ENCODE results near the gene LOXL3.

LOXL3 gene, protein sequence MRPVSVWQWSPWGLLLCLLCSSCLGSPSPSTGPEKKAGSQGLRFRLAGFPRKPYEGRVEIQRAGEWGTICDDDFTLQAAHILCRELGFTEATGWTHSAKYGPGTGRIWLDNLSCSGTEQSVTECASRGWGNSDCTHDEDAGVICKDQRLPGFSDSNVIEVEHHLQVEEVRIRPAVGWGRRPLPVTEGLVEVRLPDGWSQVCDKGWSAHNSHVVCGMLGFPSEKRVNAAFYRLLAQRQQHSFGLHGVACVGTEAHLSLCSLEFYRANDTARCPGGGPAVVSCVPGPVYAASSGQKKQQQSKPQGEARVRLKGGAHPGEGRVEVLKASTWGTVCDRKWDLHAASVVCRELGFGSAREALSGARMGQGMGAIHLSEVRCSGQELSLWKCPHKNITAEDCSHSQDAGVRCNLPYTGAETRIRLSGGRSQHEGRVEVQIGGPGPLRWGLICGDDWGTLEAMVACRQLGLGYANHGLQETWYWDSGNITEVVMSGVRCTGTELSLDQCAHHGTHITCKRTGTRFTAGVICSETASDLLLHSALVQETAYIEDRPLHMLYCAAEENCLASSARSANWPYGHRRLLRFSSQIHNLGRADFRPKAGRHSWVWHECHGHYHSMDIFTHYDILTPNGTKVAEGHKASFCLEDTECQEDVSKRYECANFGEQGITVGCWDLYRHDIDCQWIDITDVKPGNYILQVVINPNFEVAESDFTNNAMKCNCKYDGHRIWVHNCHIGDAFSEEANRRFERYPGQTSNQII

DNA sequence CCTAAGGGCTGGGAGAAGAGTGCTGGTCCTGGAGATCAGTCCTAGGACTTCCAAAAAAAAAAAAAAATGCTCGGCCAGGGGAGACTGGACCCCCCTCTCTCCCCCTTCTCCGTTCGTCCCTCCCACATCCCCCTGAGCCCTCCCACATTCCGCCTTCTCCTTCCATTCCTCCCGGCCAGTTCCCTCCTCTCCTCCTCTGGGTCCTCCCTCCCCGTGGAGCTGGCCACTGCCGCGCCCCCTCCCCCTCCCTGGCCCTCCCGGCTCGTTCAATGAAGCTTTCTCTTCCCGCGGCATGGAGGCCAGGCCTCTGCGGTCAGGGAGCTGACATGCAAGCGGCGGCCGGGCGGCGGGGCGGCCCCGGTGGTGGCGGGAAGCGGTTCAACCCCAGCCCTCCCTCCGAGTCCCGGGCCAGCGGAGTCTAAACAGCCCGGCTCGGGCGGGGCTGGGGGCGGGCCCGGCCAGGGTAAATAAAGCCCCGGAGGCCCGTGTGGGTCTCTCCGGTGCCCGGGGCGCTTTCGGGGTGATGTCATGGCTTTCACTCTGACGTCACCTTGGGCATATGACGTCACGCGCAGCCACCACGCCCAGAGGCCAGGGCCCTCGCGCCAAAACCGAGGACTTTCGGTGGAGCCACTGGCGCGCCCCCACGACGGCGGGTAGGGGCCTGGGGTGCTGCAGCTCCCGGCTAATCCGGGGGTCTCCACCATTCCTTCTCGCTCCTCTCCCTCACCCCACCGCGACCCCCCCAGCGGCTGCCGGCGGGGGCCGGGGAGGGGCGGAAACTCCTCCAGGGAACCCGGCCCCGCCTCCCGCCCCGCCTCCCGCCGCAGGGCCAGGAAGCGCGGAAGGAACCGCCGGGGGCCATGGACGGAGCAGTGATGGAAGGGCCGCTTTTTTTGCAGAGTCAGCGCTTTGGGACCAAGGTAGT is at the start of gene LOXL3, which contains the start of gene DOK1:
LOXL3 (minus strand) TSS at position 51 of the 928 bp plus-strand sequence. CDS start 1,308 bp downstream, outside the sequence.
DOK1 (plus strand) TSS at position 829 of the 928 bp plus-strand sequence; CDS start at position 864, 35 bp downstream.
- Histone ChIP-seq H3K4me3 (ENCODE audit: low read length) (peak within 1 kb of the TSS; percentile 87), H3K9me3 (ENCODE audit: control insufficient read depth, low read length) (no peaks in the 10 kb centered on the region), H3K4me1 (ENCODE audit: control insufficient read depth, insufficient read depth, low read length) (peaks cover 29% of the 10 kb centered on the region), H3K36me3 (ENCODE audit: control insufficient read depth, insufficient read depth, low read length, severe bottlenecking) (peaks cover 5% of the 10 kb centered on the region), H3K27me3 (replicated peaks; ENCODE audit: control insufficient read depth, insufficient read depth, low read length) (no peaks in the 10 kb centered on the region), H3K9ac (ENCODE audit: low read length) (peak within 1 kb of the TSS; percentile 87)
- peak; percentile 96 for DNase-seq (ENCODE audit: low read depth)

DNA sequence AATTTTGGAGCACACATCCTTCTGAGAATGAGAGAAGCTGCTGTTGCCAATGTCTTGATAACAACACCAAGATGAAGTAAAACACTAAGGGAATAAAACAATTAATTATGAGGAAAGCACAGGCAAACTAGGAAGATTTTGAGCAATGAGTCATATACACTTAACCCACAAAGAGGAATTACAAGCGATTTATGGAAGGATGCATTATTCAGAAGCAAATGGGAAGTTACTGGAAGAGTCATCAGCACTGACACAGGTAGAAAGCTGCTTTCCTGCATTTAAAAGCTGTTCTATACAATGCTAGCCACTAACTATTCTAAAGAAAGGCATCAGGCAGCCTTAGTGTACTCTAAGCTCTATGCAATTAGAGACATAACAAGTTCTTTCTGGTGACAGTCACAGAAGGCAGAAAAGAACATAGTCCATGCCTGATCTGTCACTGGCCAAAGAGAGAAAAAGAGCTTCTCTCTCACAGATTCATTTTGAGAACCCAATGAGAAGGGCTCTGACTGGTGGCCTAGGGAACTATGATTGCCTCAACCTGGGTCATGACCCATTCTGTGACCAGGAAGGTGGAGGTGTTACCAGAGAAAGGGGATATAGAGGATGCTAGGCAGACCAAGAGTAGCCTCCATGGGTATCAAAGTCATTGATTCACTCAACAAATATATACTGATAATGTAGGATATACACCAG is 49.0 kb upstream of the LOXL3 start:
- H3K4me3 ChIP-seq (ENCODE audit: low read length) = no peak overlapping the region
- H3K36me3 ChIP-seq (ENCODE audit: control insufficient read depth, insufficient read depth, low read length, severe bottlenecking) = no peaks in the 10 kb centered on the region
- peaks cover 33% of the 10 kb centered on the region for H3K27me3 ChIP-seq (replicated peaks; ENCODE audit: control insufficient read depth, insufficient read depth, low read length)
- peaks cover 11% of the 10 kb centered on the region for H3K4me1 ChIP-seq (ENCODE audit: control insufficient read depth, insufficient read depth, low read length)
- peak; percentile 28 for DNase-seq (ENCODE audit: low read depth)
- no peak overlapping the region for H3K9ac ChIP-seq (ENCODE audit: low read length)
- H3K9me3 ChIP-seq (ENCODE audit: control insufficient read depth, low read length) = no peaks in the 10 kb centered on the region

DNA sequence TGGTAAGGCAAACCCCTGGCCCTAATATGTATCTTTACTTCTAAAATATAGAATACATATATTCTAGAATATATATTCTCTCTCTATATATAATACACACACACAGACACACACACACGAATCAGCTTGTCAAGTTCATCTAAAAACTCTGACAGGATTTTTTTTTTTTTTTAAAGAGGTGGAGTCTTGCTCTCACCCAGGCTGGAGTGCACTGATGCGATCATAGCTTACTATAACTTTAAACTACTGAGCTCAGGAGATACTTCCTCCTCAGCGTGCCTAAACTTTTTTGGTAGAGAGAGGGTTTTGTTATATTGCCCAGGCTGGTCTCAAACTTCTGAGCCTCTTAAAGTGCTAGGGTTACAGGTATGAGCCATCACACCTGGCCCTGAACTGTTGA is 45.9 kb upstream of the LOXL3 start:
- peaks cover 30% of the 10 kb centered on the region for H3K27me3 ChIP-seq (replicated peaks; ENCODE audit: control insufficient read depth, insufficient read depth, low read length)
- DNase-seq (ENCODE audit: low read depth) = no peak
- peaks cover 11% of the 10 kb centered on the region for H3K4me1 ChIP-seq (ENCODE audit: control insufficient read depth, insufficient read depth, low read length)
- H3K36me3 ChIP-seq (ENCODE audit: control insufficient read depth, insufficient read depth, low read length, severe bottlenecking) = no peaks in the 10 kb centered on the region
- H3K9ac ChIP-seq (ENCODE audit: low read length) = no peak overlapping the region
- H3K4me3 ChIP-seq (ENCODE audit: low read length) = no peak overlapping the region
- H3K9me3 ChIP-seq (ENCODE audit: control insufficient read depth, low read length) = no peaks in the 10 kb centered on the region

DNA sequence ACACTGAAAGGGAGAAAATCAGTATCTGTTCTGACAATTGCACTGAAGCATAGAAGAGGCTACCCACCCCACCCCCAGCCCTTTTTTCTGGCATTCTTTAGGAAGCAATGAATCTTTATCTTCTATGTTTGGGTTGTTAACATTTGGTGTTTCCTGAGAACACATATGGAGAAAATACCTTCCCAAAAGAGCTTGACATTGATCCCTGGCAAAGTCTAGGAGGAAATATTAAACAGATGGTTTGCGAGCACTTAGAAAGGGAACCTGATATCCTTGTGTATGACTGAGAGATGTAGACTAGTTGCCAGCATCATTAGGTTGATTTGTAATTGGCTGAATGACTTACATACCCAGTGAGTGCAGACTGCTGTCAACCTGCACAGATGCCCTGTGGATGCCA is 43.7 kb upstream of the LOXL3 start:
- DNase-seq (ENCODE audit: low read depth) = no peak
- Histone ChIP-seq H3K36me3 (ENCODE audit: control insufficient read depth, insufficient read depth, low read length, severe bottlenecking) (no peaks in the 10 kb centered on the region), H3K9ac (ENCODE audit: low read length) (no peak overlapping the region), H3K4me1 (ENCODE audit: control insufficient read depth, insufficient read depth, low read length) (peaks cover 6% of the 10 kb centered on the region), H3K9me3 (ENCODE audit: control insufficient read depth, low read length) (no peaks in the 10 kb centered on the region), H3K27me3 (replicated peaks; ENCODE audit: control insufficient read depth, insufficient read depth, low read length) (peaks cover 13% of the 10 kb centered on the region), H3K4me3 (ENCODE audit: low read length) (no peak overlapping the region)

DNA sequence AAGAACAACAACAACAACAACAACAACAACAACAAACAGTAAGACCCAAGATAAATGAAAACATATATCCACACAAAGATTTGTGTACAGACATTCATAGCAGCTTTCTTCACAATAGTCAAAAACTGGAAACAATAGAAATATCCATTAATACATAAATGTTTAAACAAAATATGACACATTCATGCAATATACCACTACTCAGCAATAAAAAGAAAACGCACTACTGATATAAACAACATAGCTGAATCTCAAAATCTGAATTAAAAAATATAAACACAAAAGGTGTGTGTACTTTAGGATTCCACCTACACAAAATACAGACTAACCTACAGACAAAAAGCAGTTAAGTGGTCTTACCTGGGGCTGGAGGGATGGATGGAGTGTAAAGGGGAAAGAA is 42.8 kb upstream of the LOXL3 start:
- no peaks in the 10 kb centered on the region for H3K9me3 ChIP-seq (ENCODE audit: control insufficient read depth, low read length)
- no peaks in the 10 kb centered on the region for H3K36me3 ChIP-seq (ENCODE audit: control insufficient read depth, insufficient read depth, low read length, severe bottlenecking)
- no peaks in the 10 kb centered on the region for H3K4me1 ChIP-seq (ENCODE audit: control insufficient read depth, insufficient read depth, low read length)
- H3K4me3 ChIP-seq (ENCODE audit: low read length) = no peak overlapping the region
- H3K27me3 ChIP-seq (replicated peaks; ENCODE audit: control insufficient read depth, insufficient read depth, low read length) = peaks cover 13% of the 10 kb centered on the region
- no peak overlapping the region for H3K9ac ChIP-seq (ENCODE audit: low read length)
- DNase-seq (ENCODE audit: low read depth) = no peak

DNA sequence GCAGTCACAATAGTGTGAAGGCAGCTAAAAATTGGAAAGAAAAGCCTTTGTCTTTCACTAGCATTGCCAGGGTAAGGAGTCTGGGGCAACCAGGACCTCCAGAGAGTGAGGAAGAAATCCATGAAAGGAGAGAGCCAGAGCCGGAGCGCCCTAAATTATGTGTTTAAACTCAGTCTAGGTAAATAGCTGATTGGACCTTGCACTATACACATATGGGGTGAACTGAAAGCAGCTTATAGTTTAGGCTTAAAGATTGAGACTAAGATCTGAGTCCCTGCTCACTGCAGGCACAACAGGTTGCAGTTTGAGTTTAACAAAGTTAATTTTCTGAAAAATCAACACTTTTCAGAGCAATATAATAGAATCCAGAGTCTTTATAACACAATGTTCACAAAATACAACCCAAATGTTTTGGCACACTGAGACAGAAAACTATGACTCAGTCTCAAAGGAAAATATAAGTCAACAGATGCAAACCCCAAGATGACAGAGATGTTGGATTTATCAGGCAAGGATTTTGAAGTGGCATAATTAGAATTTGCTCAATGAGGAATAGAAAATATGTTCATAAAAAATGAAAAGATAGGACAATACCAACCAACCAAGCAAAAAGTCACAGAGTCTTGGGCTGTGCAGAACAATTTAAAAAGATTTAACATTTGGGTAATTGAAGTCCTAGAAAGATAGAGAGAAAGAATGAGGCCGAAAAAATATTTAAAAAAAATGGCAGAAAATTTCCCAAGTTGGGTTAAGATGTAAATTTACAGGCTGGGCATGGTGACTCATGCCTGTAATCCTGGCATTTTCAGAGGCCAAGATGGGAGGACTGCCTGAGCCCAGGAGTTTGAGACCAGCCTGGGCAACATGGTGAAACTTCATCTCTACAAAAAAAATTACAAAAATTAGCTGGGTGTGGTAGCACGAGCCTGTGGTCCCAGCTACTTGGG is 40.4 kb upstream of the LOXL3 start:
- DNase-seq (ENCODE audit: low read depth) = no peak
- Histone ChIP-seq H3K9me3 (ENCODE audit: control insufficient read depth, low read length) (no peaks in the 10 kb centered on the region), H3K9ac (ENCODE audit: low read length) (no peak overlapping the region), H3K27me3 (replicated peaks; ENCODE audit: control insufficient read depth, insufficient read depth, low read length) (peaks cover 7% of the 10 kb centered on the region), H3K4me3 (ENCODE audit: low read length) (no peak overlapping the region), H3K36me3 (ENCODE audit: control insufficient read depth, insufficient read depth, low read length, severe bottlenecking) (no peaks in the 10 kb centered on the region), H3K4me1 (ENCODE audit: control insufficient read depth, insufficient read depth, low read length) (no peaks in the 10 kb centered on the region)

DNA sequence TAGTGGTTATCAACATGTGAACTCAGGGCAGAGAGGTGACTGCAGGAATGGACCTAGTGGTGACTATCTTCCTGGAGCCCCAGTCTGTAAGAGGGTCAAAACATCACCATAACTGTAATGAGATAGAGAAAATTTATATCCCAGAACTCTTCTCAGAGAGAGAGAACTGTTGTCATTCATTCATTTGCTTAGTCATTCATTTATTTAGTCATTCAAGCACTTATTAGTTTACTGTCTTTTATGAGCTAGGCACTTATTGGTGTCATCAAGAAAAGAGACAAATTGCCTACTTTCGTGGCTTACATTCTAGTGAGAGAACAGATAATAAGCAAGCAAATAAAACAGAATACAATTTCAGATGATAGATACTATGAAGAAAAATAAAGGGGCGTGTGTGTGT is 34.9 kb upstream of the LOXL3 start:
- DNase-seq (ENCODE audit: low read depth) = no peak
- Histone ChIP-seq H3K36me3 (ENCODE audit: control insufficient read depth, insufficient read depth, low read length, severe bottlenecking) (no peaks in the 10 kb centered on the region), H3K9ac (ENCODE audit: low read length) (no peak overlapping the region), H3K4me3 (ENCODE audit: low read length) (no peak overlapping the region), H3K4me1 (ENCODE audit: control insufficient read depth, insufficient read depth, low read length) (peaks cover 9% of the 10 kb centered on the region), H3K27me3 (replicated peaks; ENCODE audit: control insufficient read depth, insufficient read depth, low read length) (no peaks in the 10 kb centered on the region), H3K9me3 (ENCODE audit: control insufficient read depth, low read length) (no peaks in the 10 kb centered on the region)

DNA sequence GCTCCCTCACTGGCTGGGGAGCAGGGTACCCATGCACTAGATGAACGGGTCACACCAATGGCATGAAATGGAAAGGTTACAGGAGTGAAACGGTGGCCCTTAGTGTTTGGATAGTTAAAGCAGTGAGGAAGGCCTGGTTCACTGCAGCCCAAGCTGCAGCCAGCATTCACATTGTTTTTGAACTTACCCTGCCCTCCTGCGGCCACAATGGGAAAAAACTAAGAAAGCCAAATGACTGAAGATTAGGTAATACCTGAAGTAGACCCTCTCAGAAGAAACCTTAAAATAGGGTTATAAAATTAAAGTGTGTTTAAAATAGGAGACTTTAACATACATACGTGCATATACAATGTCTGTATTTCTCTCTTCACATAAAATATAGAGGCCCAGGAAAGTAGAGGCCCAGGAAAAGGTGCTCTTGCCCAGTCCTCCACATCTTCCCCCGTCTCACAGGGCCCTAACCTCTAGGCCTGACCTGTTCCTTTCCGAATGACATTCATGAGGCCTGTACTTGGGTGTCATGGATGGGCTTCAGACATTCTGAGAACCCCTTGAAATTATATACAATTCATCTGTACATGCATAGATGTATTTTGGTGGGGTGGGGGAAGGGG is 34.0 kb upstream of the LOXL3 start:
- Histone ChIP-seq H3K27me3 (replicated peaks; ENCODE audit: control insufficient read depth, insufficient read depth, low read length) (no peaks in the 10 kb centered on the region), H3K36me3 (ENCODE audit: control insufficient read depth, insufficient read depth, low read length, severe bottlenecking) (no peaks in the 10 kb centered on the region), H3K9ac (ENCODE audit: low read length) (no peak overlapping the region), H3K4me1 (ENCODE audit: control insufficient read depth, insufficient read depth, low read length) (peaks cover 15% of the 10 kb centered on the region), H3K9me3 (ENCODE audit: control insufficient read depth, low read length) (no peaks in the 10 kb centered on the region), H3K4me3 (ENCODE audit: low read length) (no peak overlapping the region)
- peak; percentile 89 for DNase-seq (ENCODE audit: low read depth)

DNA sequence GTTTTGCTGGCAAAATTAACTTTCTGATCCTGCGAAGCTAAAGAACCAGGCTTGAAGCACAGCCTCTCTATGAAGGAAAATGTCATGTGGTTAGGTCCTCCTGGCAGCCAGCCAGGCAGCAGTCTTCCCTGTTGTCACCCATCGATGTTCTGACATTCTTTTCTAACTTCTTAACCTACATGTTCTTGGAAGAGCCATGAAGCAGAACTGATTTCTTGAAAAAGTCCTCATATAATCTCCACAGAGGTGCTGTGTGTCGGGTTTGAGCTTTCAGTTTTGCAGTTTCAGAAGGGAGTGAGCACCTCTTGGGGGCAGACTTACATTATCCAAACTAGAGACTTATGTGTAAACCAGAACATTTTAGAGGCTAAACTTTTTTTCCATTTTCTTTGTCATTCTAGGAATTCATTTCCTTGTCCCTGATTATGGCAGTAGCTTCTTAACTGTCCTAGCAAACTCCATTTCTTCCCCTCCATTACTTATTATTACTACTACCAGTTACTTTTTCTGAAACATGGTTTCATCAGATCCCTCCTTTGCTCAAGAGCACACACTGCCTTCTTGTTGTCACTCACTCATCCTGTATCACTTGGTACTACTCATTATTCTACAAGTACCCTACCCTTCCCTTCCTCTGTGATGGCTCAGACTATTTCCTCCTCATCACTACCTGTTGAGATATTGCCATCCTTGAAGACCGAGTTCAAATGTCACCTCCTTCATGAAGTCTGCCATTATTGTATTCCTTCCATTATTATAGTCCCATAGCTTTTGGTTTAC is 31.9 kb upstream of the LOXL3 start:
- Histone ChIP-seq H3K36me3 (ENCODE audit: control insufficient read depth, insufficient read depth, low read length, severe bottlenecking) (no peaks in the 10 kb centered on the region), H3K27me3 (replicated peaks; ENCODE audit: control insufficient read depth, insufficient read depth, low read length) (no peaks in the 10 kb centered on the region), H3K4me1 (ENCODE audit: control insufficient read depth, insufficient read depth, low read length) (peaks cover 15% of the 10 kb centered on the region), H3K9me3 (ENCODE audit: control insufficient read depth, low read length) (no peaks in the 10 kb centered on the region), H3K9ac (ENCODE audit: low read length) (peak overlapping the region; percentile 15), H3K4me3 (ENCODE audit: low read length) (no peak overlapping the region)
- DNase-seq (ENCODE audit: low read depth) = no peak

All from adipocyte (in vitro differentiated cells).